ENCODE results near the gene HPF1. TPM values are rescaled to one million over a fixed set of nuclear protein-coding genes. Genes with fewer than 3 reads are reported as not detected.

The HPF1 gene
- total RNA-seq, 6 experiments from 2014 or later, result 25.5 to 33.9 (median 31.0) TPM

DNA sequence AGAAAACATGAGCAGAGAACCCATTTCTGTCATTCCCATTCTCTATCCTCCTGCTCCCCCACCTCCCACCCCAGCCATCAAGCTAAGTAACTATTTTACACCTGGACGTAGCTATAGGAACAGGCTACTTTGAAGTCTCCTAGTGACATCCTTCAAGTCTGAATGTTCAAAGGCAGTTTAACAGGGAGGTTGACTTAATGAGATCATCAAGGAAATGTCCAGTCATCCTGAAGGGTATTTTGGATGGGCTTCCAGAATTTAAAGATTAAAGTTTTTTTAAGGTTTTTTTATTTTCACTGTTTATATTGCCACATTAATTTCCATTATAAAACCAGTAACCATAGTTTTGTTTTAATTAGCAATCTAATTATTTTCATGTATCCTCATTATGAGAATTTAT lies 41.1 kb downstream of the HPF1 start:
- H3K9me3 Mint-ChIP-seq, result no peaks in the 10 kb centered on the region
- TF ChIP-seq, protein P1, sequence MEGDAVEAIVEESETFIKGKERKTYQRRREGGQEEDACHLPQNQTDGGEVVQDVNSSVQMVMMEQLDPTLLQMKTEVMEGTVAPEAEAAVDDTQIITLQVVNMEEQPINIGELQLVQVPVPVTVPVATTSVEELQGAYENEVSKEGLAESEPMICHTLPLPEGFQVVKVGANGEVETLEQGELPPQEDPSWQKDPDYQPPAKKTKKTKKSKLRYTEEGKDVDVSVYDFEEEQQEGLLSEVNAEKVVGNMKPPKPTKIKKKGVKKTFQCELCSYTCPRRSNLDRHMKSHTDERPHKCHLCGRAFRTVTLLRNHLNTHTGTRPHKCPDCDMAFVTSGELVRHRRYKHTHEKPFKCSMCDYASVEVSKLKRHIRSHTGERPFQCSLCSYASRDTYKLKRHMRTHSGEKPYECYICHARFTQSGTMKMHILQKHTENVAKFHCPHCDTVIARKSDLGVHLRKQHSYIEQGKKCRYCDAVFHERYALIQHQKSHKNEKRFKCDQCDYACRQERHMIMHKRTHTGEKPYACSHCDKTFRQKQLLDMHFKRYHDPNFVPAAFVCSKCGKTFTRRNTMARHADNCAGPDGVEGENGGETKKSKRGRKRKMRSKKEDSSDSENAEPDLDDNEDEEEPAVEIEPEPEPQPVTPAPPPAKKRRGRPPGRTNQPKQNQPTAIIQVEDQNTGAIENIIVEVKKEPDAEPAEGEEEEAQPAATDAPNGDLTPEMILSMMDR (IDR thresholded peaks at IDR 0.05), result no peak
- H3K4me3 Mint-ChIP-seq, result no peak overlapping the region
- H3K36me3 Mint-ChIP-seq (ENCODE audit: low read depth), result peaks cover 11% of the 10 kb centered on the region; the same call in 1 of the 2 replicates
- peaks cover 20% of the 10 kb centered on the region for H3K4me1 Mint-ChIP-seq (ENCODE audit: low read depth)
- DNase-seq, result no peak
- no peak overlapping the region for H3K27ac Mint-ChIP-seq
- no peaks in the 10 kb centered on the region for H3K27me3 Mint-ChIP-seq (ENCODE audit: insufficient read depth)

DNA sequence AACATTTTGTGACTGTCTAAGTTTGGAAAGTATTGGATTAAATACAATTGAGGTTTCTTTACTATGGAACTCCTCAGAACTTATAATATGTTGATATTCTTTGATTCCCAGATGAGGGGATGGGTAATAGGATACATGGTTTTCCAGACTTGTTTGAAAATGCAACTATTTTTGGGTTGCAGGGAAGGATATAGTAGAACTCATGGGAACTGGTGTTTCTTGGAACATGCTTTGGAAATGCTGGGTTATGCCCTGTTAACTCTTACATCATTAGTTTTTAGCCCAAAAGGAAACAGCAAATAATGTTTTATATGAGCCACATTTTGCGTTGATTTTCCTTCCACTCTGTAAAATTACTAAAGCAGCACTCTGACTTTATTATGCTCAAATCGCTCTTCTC lies 41.9 kb downstream of the HPF1 start:
- Mint-ChIP-seq H3K27me3 (ENCODE audit: insufficient read depth) (no peaks in the 10 kb centered on the region), H3K27ac (no peak overlapping the region), H3K9me3 (no peaks in the 10 kb centered on the region), H3K4me1 (ENCODE audit: low read depth) (peaks cover 20% of the 10 kb centered on the region), H3K4me3 (no peak overlapping the region), H3K36me3 (ENCODE audit: low read depth) (peaks cover 11% of the 10 kb centered on the region; the same call in 1 of the 2 replicates)
- TF ChIP-seq, protein P1 (IDR thresholded peaks at IDR 0.05), result no peak
- DNase-seq, result no peak

DNA sequence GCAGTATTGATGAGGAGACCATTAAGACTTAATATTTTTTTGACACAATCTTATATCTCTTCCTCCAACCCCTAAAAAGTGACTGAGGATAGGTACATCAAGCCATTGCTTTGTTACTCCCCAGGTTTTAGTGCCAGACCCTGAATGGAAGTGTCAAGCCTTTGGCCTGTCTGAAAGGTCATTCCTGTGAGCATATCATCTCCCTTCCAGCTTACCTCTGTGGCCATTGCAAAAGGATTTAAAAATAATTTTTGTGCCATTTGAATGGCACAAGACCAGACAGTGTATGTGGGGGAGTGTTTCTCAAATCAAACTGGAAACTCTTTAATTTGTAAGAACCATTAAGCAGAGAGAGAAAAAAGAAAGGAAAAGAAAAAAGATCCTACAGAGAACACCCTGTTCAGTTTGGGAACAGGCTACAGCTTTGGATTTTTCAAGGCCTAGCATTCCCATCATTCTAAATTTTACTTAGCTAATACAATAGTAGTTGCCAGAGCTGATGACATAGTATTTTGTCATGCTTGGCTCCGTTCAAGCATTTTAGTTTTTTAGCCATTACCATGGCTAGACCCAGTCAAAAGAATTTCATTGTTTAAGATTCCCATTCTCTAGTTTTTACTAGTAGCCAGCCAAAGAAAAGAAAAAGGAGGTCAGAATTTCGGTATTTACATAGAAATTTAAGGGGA lies 49.6 kb downstream of the HPF1 start:
- no peak overlapping the region for H3K27ac Mint-ChIP-seq
- H3K9me3 Mint-ChIP-seq, result no peaks in the 10 kb centered on the region
- no peak for DNase-seq
- H3K4me3 Mint-ChIP-seq, result no peak overlapping the region
- peaks cover 4% of the 10 kb centered on the region; the same call in 1 of the 2 replicates for H3K36me3 Mint-ChIP-seq (ENCODE audit: low read depth)
- H3K27me3 Mint-ChIP-seq (ENCODE audit: insufficient read depth), result no peaks in the 10 kb centered on the region; the same call in 1 of the 2 replicates
- TF ChIP-seq, protein P1 (IDR thresholded peaks at IDR 0.05), result no peak
- peaks cover 10% of the 10 kb centered on the region for H3K4me1 Mint-ChIP-seq (ENCODE audit: low read depth)

DNA sequence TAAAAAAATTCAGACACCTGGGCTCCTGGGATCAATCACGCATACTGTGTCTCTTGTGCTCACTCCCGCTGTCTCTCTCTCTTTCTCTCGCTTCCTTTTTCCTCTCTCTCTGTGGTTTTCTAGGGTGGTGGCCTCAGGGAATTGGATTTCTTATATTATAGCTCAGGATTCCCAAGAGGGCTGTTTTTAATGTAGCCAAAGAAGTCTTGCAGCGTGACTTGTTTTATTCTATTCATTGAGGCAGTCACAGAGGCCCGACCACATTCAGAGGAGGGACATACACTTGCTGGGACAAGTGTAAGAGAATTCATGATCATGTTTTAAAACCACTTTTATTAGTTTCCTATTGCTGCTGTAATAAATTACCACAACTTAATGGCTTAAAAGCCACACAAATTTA lies 59.4 kb downstream of the HPF1 start:
- Mint-ChIP-seq H3K36me3 (ENCODE audit: low read depth) (peaks cover 15% of the 10 kb centered on the region), H3K4me3 (no peak overlapping the region), H3K27me3 (ENCODE audit: insufficient read depth) (no peaks in the 10 kb centered on the region), H3K9me3 (no peaks in the 10 kb centered on the region), H3K27ac (no peak overlapping the region), H3K4me1 (ENCODE audit: low read depth) (no peaks in the 10 kb centered on the region)
- TF ChIP-seq, protein P1 (IDR thresholded peaks at IDR 0.05), result no peak
- no peak for DNase-seq

DNA sequence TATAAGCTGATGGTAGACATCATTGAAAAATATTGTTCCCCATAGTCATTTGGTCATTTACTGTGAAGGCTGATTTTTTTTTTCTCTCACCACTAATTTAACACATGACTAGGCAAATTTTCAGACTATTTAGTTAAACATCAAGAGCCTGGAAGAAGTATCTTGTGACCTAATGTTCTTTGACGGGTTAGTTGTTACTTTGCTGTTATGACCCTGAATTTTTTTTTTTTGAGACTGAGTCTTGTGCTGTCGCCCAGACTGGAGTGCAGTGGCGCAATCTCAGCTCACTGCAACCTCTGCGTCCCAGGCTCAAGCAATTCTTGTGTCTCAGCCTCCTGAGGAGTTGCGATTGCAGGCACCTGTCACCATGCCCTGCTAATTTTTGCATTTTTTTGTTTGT lies 67.0 kb downstream of the HPF1 start:
- no peak overlapping the region for H3K4me3 Mint-ChIP-seq
- TF ChIP-seq, protein P1 (IDR thresholded peaks at IDR 0.05), result no peak
- no peaks in the 10 kb centered on the region for H3K27me3 Mint-ChIP-seq (ENCODE audit: insufficient read depth)
- H3K9me3 Mint-ChIP-seq, result no peaks in the 10 kb centered on the region
- peaks cover 11% of the 10 kb centered on the region for H3K36me3 Mint-ChIP-seq (ENCODE audit: low read depth)
- no peak for DNase-seq
- H3K4me1 Mint-ChIP-seq (ENCODE audit: low read depth), result no peaks in the 10 kb centered on the region
- no peak overlapping the region for H3K27ac Mint-ChIP-seq
